ENCODE results near the gene SNAI1.

GRCh38 chr20:49973981-49974380 lies 8.8 kb upstream of the SNAI1 start:
- TF ChIP-seq EZH2 (IDR thresholded peaks at IDR 0.05; ENCODE audit: insufficient read depth, poor library complexity, severe bottlenecking): no peak
- TF ChIP-seq EZH2phosphoT487 (IDR thresholded peaks at IDR 0.05; ENCODE audit: insufficient read depth, low read depth): no peak

Measured in GM23248 (cell line).